IMR-90 (cell line): Measurements from ENCODE around the gene ASTN2. TPM values are rescaled to one million over a fixed set of nuclear protein-coding genes. Genes with fewer than 3 reads are reported as not detected.

Source experiments
- ATAC-seq: fragments of 200-7000 bp; cut with Tn5 transposase; 2 replicates; pipeline ENCODE4 v1.9.1; 2020; ENCODE audit warnings: low read depth, mild to moderate bottlenecking, moderate library complexity
- BruUV-seq: library from RNA; stranded (reverse); fragments of 400-500 nt; replicated peaks from 2 replicates; lab custom pipeline; 2021; lab: Mats Ljungman, UMichigan
- CTCF ChIA-PET: fragments of 300-600 bp; formaldehyde crosslinking; extraction: SDS; loops from one replicate; lab custom pipeline; 2021; ENCODE audit warnings: antibody characterized with exemption; lab: Yijun Ruan, JAX
- POLR2A ChIA-PET: fragments of 300-600 bp; sonication (Branson Sonifier 250); formaldehyde crosslinking; loops from one replicate; lab custom pipeline; 2022; ENCODE audit warnings: antibody characterized with exemption; ENCODE audit not compliant: unreplicated experiment; lab: Charles Lee
- DNase-seq: peaks from one replicate; pipeline ENCODE4 v3.0.0; 2013
- H2AFZ ChIP-seq: replicated peaks from 2 replicates; pipeline ENCODE3; 2013; ENCODE audit warnings: low read length, mild to moderate bottlenecking; ENCODE audit not compliant: poor library complexity
- H2AK5ac ChIP-seq: 2 replicates; pipeline ENCODE4 v1.6.1; 2013; ENCODE audit warnings: low read depth, low read length, inconsistent platforms
- H2AK9ac ChIP-seq: replicated peaks from 2 replicates; pipeline ENCODE3; 2013; ENCODE audit warnings: mild to moderate bottlenecking, low read depth, low read length, moderate library complexity; ENCODE audit not compliant: poor library complexity
- H2BK120ac ChIP-seq: 2 replicates; pipeline ENCODE4 v1.6.1; 2013; ENCODE audit warnings: low read depth, low read length, inconsistent platforms
- H2BK15ac ChIP-seq: 3 replicates; pipeline ENCODE4 v1.6.1; 2013; ENCODE audit warnings: low read depth, low read length, inconsistent platforms
- H2BK20ac ChIP-seq: 2 replicates; pipeline ENCODE4 v1.6.1; 2013; ENCODE audit warnings: low read depth, mild to moderate bottlenecking, inconsistent platforms, low read length, moderate library complexity
- H2BK5ac ChIP-seq: 2 replicates; pipeline ENCODE4 v1.6.1; 2013; ENCODE audit warnings: mild to moderate bottlenecking, low read depth, low read length, inconsistent platforms; ENCODE audit not compliant: poor library complexity, severe bottlenecking
- H3K14ac ChIP-seq: replicated peaks from 2 replicates; pipeline ENCODE4 v1.6.1; 2013; ENCODE audit warnings: low read depth, low read length, inconsistent platforms
- H3K18ac ChIP-seq: 2 replicates; pipeline ENCODE4 v1.6.1; 2013; ENCODE audit warnings: low read depth, low read length, control low read depth
- H3K23ac ChIP-seq: 2 replicates; pipeline ENCODE4 v1.6.1; 2013; ENCODE audit warnings: low read depth, low read length, inconsistent platforms
- H3K27ac ChIP-seq: 2 replicates; pipeline ENCODE4 v1.5.1; 2013; ENCODE audit warnings: mild to moderate bottlenecking, control low read depth, low read length; ENCODE audit not compliant: insufficient read depth
- H3K27me3 ChIP-seq: 2 replicates; pipeline ENCODE4 v1.6.1; 2013; ENCODE audit warnings: low read length; ENCODE audit not compliant: control insufficient read depth, insufficient read depth
- H3K36me3 ChIP-seq: 2 replicates; pipeline ENCODE4 v1.6.1; 2013; ENCODE audit warnings: low read length, mixed read lengths; ENCODE audit not compliant: control insufficient read depth, insufficient read depth
- H3K4ac ChIP-seq: 2 replicates; pipeline ENCODE4 v1.6.1; 2013; ENCODE audit warnings: low read depth, low read length, inconsistent platforms
- H3K4me1 ChIP-seq: 2 replicates; pipeline ENCODE4 v1.6.1; 2013; ENCODE audit warnings: low read length, mixed read lengths; ENCODE audit not compliant: control insufficient read depth, insufficient read depth
- H3K4me2 ChIP-seq: 2 replicates; pipeline ENCODE4 v1.6.1; 2013; ENCODE audit warnings: low read depth, mild to moderate bottlenecking, control low read depth, low read length, moderate library complexity
- H3K4me3 ChIP-seq: 2 replicates; pipeline ENCODE4 v1.5.1; 2013; ENCODE audit warnings: low read depth, mild to moderate bottlenecking, control low read depth, low read length, moderate library complexity; ENCODE audit not compliant: insufficient read depth
- H3K56ac ChIP-seq: 2 replicates; pipeline ENCODE4 v1.6.1; 2013; ENCODE audit warnings: low read length, inconsistent platforms; ENCODE audit not compliant: insufficient read depth; ENCODE audit errors: extremely low read depth
- H3K79me1 ChIP-seq, 2 experiments: 2 replicates each; pipeline ENCODE4 v1.6.1; 2013; ENCODE audit warnings: low read length in 2 of 2, inconsistent platforms in 1 of 2, low read depth in 1 of 2
- H3K9ac ChIP-seq: 2 replicates; pipeline ENCODE4 v1.6.1; 2013; ENCODE audit warnings: low read depth, low read length, control low read depth
- H3K9me1 ChIP-seq: 2 replicates; pipeline ENCODE4 v1.6.1; 2013; ENCODE audit warnings: low read length, inconsistent platforms; ENCODE audit not compliant: insufficient read depth
- H3K9me3 ChIP-seq: 2 replicates; pipeline ENCODE4 v1.6.1; 2013; ENCODE audit warnings: low read length; ENCODE audit not compliant: control insufficient read depth, insufficient read depth
- H4K20me1 ChIP-seq: 2 replicates; pipeline ENCODE4 v1.6.1; 2013; ENCODE audit warnings: low read length, inconsistent platforms; ENCODE audit not compliant: insufficient read depth
- H4K5ac ChIP-seq: 2 replicates; pipeline ENCODE4 v1.6.1; 2013; ENCODE audit warnings: mild to moderate bottlenecking, low read depth, low read length, control low read depth
- H4K8ac ChIP-seq, 2 experiments: 2 replicates each; pipeline ENCODE4 v1.6.1; 2013; ENCODE audit warnings: low read depth in 2 of 2, low read length in 2 of 2, control low read depth in 1 of 2, inconsistent platforms in 1 of 2
- H4K91ac ChIP-seq: 2 replicates; pipeline ENCODE4 v1.6.1; 2013; ENCODE audit warnings: low read depth, low read length, inconsistent platforms; ENCODE audit not compliant: insufficient read depth
- BHLHE40 ChIP-seq: fragments of 150-350 bp; IDR thresholded peaks from 2 replicates; pipeline ENCODE4 v1.6.1; 2016; ENCODE audit warnings: mild to moderate bottlenecking, low read depth, low read length
- CEBPB ChIP-seq: IDR thresholded peaks from 2 replicates; pipeline ENCODE4 v1.6.1; 2012; ENCODE audit warnings: low read depth, low read length, improper control_type of control experiment
- CHD1 ChIP-seq: IDR thresholded peaks from 2 replicates; pipeline ENCODE4 v1.6.1; 2012; ENCODE audit warnings: low read depth, low read length, improper control_type of control experiment
- FOS ChIP-seq: fragments of 150-350 bp; IDR thresholded peaks from 2 replicates; pipeline ENCODE4 v1.6.1; 2016; ENCODE audit warnings: low read depth, low read length
- MAFK ChIP-seq: IDR thresholded peaks from 2 replicates; pipeline ENCODE4 v1.6.1; 2012; ENCODE audit warnings: low read depth, low read length, improper control_type of control experiment
- MXI1 ChIP-seq: IDR thresholded peaks from 2 replicates; pipeline ENCODE4 v1.6.1; 2012; ENCODE audit warnings: low read depth, mild to moderate bottlenecking, low read length, moderate library complexity, borderline replicate concordance
- NFE2L2 ChIP-seq: fragments of 150-350 bp; IDR thresholded peaks from 2 replicates; pipeline ENCODE4 v1.6.1; 2016; ENCODE audit warnings: low read depth, mild to moderate bottlenecking, low read length
- POLR2A ChIP-seq: IDR thresholded peaks from 2 replicates; pipeline ENCODE4 v1.6.1; 2012; ENCODE audit warnings: mild to moderate bottlenecking, low read depth, low read length
- RAD21 ChIP-seq: IDR thresholded peaks from 2 replicates; pipeline ENCODE4 v1.6.1; 2012; ENCODE audit warnings: low read length, improper control_type of control experiment
- RFX5 ChIP-seq: IDR thresholded peaks from 2 replicates; pipeline ENCODE4 v1.8.0; 2012; ENCODE audit warnings: low read depth, mild to moderate bottlenecking, low read length, moderate library complexity
- SMC3 ChIP-seq: fragments of 150-350 bp; IDR thresholded peaks from 2 replicates; pipeline ENCODE4 v1.6.1; 2016; ENCODE audit warnings: low read depth, mild to moderate bottlenecking, antibody characterized with exemption, low read length, moderate library complexity
- WGBS, 2 experiments: methylation state at CpG; one replicate each; pipeline versions ENCODE4 v1.1.5 to v1.1.7; 2013; ENCODE audit warnings: missing lambda C conversion rate in 2 of 2; ENCODE audit not compliant: insufficient read length in 1 of 2; ENCODE audit errors: extremely low coverage in 2 of 2; 5-methylcytosine and 5-hydroxymethylcytosine counted together
- dilution Hi-C: fragments of 300-500 bp; cut with HindIII; formaldehyde crosslinking; loops from one replicate; pipeline ENCODE4 v1.14.3; 2018; ENCODE audit warnings: low sequenced_read_pairs; ENCODE audit not compliant: unreplicated experiment
- in situ Hi-C: fragments of 300-500 bp; cut with MboI; formaldehyde crosslinking; loops from 3 replicates; pipeline ENCODE4 v1.14.3; 2019; ENCODE audit warnings: low sequenced_read_pairs, inconsistent platforms, mixed read lengths
- intact Hi-C: fragments of 100-400 bp; cut with micrococcal nuclease; formaldehyde crosslinking; loops from 2 replicates; pipeline ENCODE4 v1.10.0; 2022
- polyA plus RNA-seq, 3 experiments: library from polyadenylated mRNA; depleted of rRNA; stranded (reverse); fragments of >200 nt; gene quantifications; 2 replicates each; pipeline ENCODE4 v1.2.3, GENCODE V29; 2012; ENCODE audit warnings: low replicate concordance in 1 of 3
- total RNA-seq: library from RNA; depleted of rRNA; stranded (reverse); fragments of >200 nt; gene quantifications from 2 replicates; pipeline ENCODE4 v1.2.3, GENCODE V29; 2012
- TF ChIP-seq, protein P1 (sequence below): conservative IDR thresholded peaks from 2 replicates; pipeline ENCODE4 v1.5.1; 2012; ENCODE audit warnings: mild to moderate bottlenecking, low read depth, low read length, improper control_type of control experiment
- TF ChIP-seq, protein P2 (sequence below): fragments of 150-350 bp; IDR thresholded peaks from 2 replicates; pipeline ENCODE4 v1.6.1; 2016; ENCODE audit warnings: low read depth, mild to moderate bottlenecking, low read length, moderate library complexity, borderline replicate concordance

The ASTN2 gene
- total and polyA plus RNA-seq, 2 of the 4 experiments (the other 2 are of a cell fraction): 3.8 to 6.8 TPM

DNA sequence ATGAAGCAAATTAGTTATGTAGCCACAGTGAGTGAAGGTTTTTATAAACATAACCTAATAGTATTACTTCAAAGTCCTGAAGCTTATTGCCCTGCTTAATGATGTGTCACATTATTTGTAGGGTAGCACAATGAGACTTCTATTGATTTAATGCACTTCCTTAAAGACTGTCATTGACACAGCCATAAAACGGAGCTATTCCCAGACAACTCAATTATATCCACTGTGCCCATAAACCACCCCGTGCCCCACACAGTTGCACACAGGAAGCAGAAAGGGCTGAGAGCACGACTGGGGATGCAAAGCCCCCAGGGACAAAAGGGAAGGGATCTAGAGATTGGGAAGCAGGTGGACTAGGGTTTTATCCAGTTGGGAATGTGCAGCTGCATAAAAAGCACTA, 690.7 kb downstream of the ASTN2 start:
- Histone ChIP-seq H2BK5ac (no peak overlapping the region), H2AK5ac (no peak overlapping the region), H4K5ac (no peak overlapping the region), H3K23ac (no peak overlapping the region), H3K9ac (no peak overlapping the region), H3K79me1 (no peaks in the 10 kb centered on the region), H3K56ac (no peak overlapping the region), H3K9me1 (no peaks in the 10 kb centered on the region), H3K4me1 (no peaks in the 10 kb centered on the region), H2BK15ac (no peak overlapping the region), H3K4ac (no peak overlapping the region), H4K8ac (no peak overlapping the region), H4K91ac (no peak overlapping the region), H2BK120ac (no peak overlapping the region), H3K27me3 (peaks cover 15% of the 10 kb centered on the region), H3K14ac (no peak overlapping the region), H2AFZ (no peak overlapping the region), H3K36me3 (no peaks in the 10 kb centered on the region), H2AK9ac (peak overlapping the region; percentile 16), H3K4me3 (no peak overlapping the region), H3K18ac (no peak overlapping the region), H2BK20ac (no peak overlapping the region), H3K27ac (no peak overlapping the region), H4K20me1 (no peaks in the 10 kb centered on the region), H3K4me2 (no peak overlapping the region), H3K9me3 (no peaks in the 10 kb centered on the region)
- WGBS, 2 experiments: no CpG with 5 or more reads among the region's 3 CpGs
- TF ChIP-seq POLR2A (no peak), NFE2L2 (no peak), SMC3 (no peak), BHLHE40 (no peak), MXI1 (no peak), RFX5 (no peak), CEBPB (no peak), RAD21 (no peak), CHD1 (no peak), FOS (no peak), MAFK (no peak)
- TF ChIP-seq, protein P1, sequence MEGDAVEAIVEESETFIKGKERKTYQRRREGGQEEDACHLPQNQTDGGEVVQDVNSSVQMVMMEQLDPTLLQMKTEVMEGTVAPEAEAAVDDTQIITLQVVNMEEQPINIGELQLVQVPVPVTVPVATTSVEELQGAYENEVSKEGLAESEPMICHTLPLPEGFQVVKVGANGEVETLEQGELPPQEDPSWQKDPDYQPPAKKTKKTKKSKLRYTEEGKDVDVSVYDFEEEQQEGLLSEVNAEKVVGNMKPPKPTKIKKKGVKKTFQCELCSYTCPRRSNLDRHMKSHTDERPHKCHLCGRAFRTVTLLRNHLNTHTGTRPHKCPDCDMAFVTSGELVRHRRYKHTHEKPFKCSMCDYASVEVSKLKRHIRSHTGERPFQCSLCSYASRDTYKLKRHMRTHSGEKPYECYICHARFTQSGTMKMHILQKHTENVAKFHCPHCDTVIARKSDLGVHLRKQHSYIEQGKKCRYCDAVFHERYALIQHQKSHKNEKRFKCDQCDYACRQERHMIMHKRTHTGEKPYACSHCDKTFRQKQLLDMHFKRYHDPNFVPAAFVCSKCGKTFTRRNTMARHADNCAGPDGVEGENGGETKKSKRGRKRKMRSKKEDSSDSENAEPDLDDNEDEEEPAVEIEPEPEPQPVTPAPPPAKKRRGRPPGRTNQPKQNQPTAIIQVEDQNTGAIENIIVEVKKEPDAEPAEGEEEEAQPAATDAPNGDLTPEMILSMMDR: no peak
- TF ChIP-seq, protein P2, sequence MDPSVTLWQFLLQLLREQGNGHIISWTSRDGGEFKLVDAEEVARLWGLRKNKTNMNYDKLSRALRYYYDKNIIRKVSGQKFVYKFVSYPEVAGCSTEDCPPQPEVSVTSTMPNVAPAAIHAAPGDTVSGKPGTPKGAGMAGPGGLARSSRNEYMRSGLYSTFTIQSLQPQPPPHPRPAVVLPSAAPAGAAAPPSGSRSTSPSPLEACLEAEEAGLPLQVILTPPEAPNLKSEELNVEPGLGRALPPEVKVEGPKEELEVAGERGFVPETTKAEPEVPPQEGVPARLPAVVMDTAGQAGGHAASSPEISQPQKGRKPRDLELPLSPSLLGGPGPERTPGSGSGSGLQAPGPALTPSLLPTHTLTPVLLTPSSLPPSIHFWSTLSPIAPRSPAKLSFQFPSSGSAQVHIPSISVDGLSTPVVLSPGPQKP: no peak
- ChIA-PET POLR2A (interaction anchor here (0.5 kb wide), 1 partner anchor 783 kb away, joined by 3 read pairs; no protein-coding TSS in a partner anchor), CTCF (no interaction called here)
- DNase-seq (no peak), ATAC-seq (no peak)
- dilution Hi-C loops: no loop called here
- intact Hi-C loops: no loop called here
- no TSS peak for BruUV-seq
- in situ Hi-C loops: no loop called here
